Measurements from ENCODE around the gene ENTPD1.

Gene ENTPD1

DNA sequence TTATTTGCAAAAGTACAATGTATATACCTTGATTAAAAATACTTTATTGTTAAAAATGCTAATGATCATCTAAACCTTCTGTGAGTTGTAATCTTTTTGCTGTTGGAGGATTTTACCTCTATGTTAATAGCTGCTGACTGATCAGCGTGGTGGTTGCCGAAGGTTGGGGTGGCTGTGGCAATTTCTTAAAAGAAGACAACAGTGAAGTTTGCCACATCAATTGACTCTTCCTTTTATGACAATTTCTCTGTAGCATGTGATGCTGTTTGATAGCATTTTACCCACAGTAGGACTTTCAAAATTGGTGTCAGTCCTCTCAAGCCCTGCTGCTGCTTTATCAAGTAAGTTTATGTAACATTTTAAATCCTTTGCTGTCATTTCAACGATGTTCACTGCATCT lies 16.9 kb upstream of the ENTPD1 start:
- intact Hi-C loops (cut with DNase I; ENCODE audit: low total_unique reads) = no loop called here

DNA sequence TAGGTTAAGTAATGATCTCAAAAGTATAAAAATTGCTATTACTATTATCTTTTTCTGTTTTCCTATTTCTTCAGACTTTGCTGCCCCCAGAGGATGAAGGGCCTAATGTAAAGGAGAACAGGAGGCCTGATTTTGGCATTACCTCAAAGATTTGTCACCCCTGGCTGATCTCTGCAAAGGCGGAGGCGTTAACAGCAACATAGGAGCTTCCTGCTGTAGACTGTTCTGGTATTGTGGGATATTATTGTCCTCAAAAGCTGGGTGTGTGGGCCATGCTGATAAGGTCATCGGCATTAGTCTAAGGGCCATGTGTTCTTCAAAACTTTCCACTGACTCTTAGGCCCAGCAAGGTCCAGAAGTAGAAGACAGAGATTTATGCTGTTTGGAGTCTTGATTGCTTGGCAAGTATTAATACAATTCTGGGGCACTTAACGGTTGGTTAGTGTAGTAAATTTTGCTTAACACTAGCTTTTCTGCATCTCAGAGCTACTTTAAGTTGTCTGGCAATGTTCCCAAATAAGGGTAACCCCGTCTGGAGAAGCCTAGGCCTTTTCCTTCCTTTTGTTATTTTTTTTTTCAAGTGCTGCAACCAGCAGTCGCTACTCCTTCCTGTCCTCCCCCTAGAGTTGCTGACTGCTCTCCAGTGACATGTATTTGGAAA lies 14.0 kb upstream of the ENTPD1 start:
- DNase-seq = peak in 1 of 2 donors; percentile 43
- no peaks in the 10 kb centered on the region for H3K36me3 ChIP-seq
- no peak overlapping the region for H3K4me3 ChIP-seq
- TF ChIP-seq, protein P1, sequence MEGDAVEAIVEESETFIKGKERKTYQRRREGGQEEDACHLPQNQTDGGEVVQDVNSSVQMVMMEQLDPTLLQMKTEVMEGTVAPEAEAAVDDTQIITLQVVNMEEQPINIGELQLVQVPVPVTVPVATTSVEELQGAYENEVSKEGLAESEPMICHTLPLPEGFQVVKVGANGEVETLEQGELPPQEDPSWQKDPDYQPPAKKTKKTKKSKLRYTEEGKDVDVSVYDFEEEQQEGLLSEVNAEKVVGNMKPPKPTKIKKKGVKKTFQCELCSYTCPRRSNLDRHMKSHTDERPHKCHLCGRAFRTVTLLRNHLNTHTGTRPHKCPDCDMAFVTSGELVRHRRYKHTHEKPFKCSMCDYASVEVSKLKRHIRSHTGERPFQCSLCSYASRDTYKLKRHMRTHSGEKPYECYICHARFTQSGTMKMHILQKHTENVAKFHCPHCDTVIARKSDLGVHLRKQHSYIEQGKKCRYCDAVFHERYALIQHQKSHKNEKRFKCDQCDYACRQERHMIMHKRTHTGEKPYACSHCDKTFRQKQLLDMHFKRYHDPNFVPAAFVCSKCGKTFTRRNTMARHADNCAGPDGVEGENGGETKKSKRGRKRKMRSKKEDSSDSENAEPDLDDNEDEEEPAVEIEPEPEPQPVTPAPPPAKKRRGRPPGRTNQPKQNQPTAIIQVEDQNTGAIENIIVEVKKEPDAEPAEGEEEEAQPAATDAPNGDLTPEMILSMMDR (IDR thresholded peaks at IDR 0.05) = peak in 1 of 2 experiments; percentile 6
- intact Hi-C loops (cut with DNase I; ENCODE audit: low total_unique reads) = loop anchor here (5.0 kb wide), 1 partner anchor 100 kb away; no protein-coding TSS in a partner anchor
- H3K27me3 ChIP-seq = no peaks in the 10 kb centered on the region
- H3K27ac ChIP-seq = peak overlapping the region; percentile 57 to 65
- H3K9me3 ChIP-seq = no peaks in the 10 kb centered on the region
- peaks cover 0 to 25% (median 5%) of the 10 kb centered on the region in 4 donors for H3K4me1 ChIP-seq

More for the DNA sequence above, 16.9 kb upstream of the ENTPD1 start:
- no peaks in the 10 kb centered on the region for H3K36me3 ChIP-seq
- no peaks in the 10 kb centered on the region for H3K27me3 ChIP-seq
- no peak overlapping the region for H3K4me3 ChIP-seq
- DNase-seq = no peak
- peaks cover 0 to 25% (median 5%) of the 10 kb centered on the region in 4 donors for H3K4me1 ChIP-seq
- no peaks in the 10 kb centered on the region for H3K9me3 ChIP-seq
- TF ChIP-seq, protein P1 (IDR thresholded peaks at IDR 0.05) = no peak
- no peak overlapping the region for H3K27ac ChIP-seq

DNA sequence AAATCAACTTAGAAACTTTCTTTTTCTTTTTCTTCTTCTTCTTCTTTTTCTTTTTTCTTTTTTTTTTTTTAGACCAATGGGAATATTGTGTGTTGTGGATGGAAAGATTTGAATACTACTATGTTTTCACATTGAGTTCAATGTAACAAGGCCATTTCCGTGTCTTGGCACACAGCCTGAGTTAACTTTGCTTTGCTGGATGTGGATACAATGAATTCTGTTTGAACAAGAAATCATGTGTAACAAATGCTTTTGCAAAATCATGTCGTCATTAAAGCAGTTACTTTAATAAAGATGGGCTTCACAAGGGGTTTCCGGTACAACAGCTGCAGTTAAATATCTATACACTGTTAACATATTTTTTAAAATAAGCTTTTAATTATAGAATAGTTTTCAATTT lies 13.5 kb upstream of the ENTPD1 start:
- peak in 1 of 2 donors; percentile 38 for DNase-seq
- no peaks in the 10 kb centered on the region for H3K27me3 ChIP-seq
- H3K9me3 ChIP-seq = no peaks in the 10 kb centered on the region
- intact Hi-C loops (cut with DNase I; ENCODE audit: low total_unique reads) = loop anchor here (5.0 kb wide), 1 partner anchor 100 kb away; no protein-coding TSS in a partner anchor
- H3K36me3 ChIP-seq = no peaks in the 10 kb centered on the region
- H3K27ac ChIP-seq = peak overlapping the region; percentile 57 to 65
- H3K4me1 ChIP-seq = peaks cover 0 to 25% (median 5%) of the 10 kb centered on the region in 4 donors
- TF ChIP-seq, protein P1 (IDR thresholded peaks at IDR 0.05) = no peak
- no peak overlapping the region for H3K4me3 ChIP-seq

DNA sequence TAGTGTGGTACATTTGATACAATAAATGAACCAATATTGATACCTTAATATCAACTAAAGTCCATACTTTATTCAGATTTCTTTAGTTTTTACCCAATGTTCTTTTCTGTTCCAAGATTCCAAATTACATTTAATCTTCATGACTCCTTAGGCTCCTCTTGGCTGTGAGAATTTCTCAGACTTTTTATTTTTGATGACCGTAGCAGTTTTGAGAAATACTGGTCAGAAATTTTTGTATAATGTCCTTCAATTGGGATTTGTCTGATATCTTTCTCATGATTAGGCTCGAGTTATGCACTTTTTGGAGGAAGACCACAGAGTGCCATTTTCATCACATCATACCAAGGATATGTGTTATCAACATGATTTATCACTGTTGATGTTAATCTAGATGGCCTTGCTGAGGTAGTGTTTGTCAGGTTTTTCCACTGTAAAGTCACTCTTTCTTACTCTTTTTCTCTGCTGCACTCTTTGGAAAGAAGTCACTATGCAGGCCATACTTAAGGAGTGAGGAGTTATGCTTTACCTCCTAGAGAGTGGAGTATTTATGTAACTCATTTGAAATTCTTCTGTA lies 12.9 kb upstream of the ENTPD1 start:
- intact Hi-C loops (cut with DNase I; ENCODE audit: low total_unique reads) = loop anchor here (5.0 kb wide), 1 partner anchor 99 kb away; no protein-coding TSS in a partner anchor
- Histone ChIP-seq H3K36me3 (no peaks in the 10 kb centered on the region), H3K9me3 (no peaks in the 10 kb centered on the region), H3K27me3 (no peaks in the 10 kb centered on the region), H3K27ac (peak overlapping the region; percentile 16 to 65), H3K4me1 (peaks cover 0 to 25% (median 5%) of the 10 kb centered on the region in 4 donors), H3K4me3 (no peak overlapping the region)
- TF ChIP-seq, protein P1 (IDR thresholded peaks at IDR 0.05) = no peak
- no peak for DNase-seq

DNA sequence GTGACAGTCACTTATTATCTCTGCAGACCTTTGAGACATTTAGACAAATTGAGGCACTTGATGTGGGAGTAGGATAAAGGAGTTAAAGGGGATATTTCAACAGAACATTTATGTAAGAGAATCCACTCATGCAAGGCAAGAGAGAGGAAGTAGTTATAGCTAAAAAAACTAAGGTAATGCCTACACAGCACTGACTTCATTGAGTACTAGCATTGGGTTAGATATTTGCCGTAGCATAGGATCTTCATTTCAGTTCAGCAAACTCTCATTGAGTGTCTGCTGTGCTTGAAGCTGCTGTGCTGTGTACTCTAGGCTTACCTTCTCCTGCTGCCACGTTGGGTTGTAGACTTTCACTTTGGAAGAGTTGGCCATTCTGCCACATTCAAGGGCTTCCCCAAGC lies 10.5 kb upstream of the ENTPD1 start:
- Histone ChIP-seq H3K4me1 (peaks cover 0 to 25% (median 5%) of the 10 kb centered on the region in 4 donors), H3K9me3 (no peaks in the 10 kb centered on the region), H3K4me3 (no peak overlapping the region), H3K27ac (no peak overlapping the region), H3K27me3 (no peaks in the 10 kb centered on the region), H3K36me3 (no peaks in the 10 kb centered on the region)
- intact Hi-C loops (cut with DNase I; ENCODE audit: low total_unique reads) = no loop called here
- TF ChIP-seq, protein P1 (IDR thresholded peaks at IDR 0.05) = no peak
- DNase-seq = no peak
